Loucy (cell line): ENCODE results near the gene NAV2.

Experiments used
- EZH2phosphoT487 ChIP-seq: fragments of 200-600 bp; IDR thresholded peaks from 2 replicates; pipeline ENCODE4 v1.6.1; 2018; ENCODE audit warnings: antibody characterized with exemption, mild to moderate bottlenecking, moderate library complexity, borderline replicate concordance
- TF ChIP-seq, protein P1 (sequence below): fragments of 200-600 bp; sonication (generic); conservative IDR thresholded peaks from 2 replicates; pipeline ENCODE4 v1.5.1; 2014; ENCODE audit warnings: mild to moderate bottlenecking, antibody characterized with exemption, low read length

DNA sequence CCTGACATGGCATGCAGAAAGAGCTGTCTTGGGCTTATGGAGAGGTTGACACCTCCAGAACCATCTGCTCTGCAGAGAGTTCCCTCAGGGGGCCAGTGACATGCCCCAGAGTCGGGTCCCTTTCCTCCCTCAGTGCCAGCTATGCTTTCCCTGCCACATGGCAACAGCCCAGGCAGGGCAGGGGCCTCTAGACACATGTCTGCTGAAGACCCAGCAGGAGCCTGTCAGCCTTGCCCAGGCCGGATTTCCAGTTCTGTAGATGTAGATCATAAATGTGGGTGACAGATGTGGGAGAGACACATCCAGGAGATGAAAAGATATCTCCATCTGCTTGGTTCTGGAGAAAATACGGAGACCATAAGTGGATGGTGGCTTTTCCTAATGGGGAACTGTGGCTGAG is 25.5 kb downstream of the NAV2 start:
- TF ChIP-seq, protein P1, sequence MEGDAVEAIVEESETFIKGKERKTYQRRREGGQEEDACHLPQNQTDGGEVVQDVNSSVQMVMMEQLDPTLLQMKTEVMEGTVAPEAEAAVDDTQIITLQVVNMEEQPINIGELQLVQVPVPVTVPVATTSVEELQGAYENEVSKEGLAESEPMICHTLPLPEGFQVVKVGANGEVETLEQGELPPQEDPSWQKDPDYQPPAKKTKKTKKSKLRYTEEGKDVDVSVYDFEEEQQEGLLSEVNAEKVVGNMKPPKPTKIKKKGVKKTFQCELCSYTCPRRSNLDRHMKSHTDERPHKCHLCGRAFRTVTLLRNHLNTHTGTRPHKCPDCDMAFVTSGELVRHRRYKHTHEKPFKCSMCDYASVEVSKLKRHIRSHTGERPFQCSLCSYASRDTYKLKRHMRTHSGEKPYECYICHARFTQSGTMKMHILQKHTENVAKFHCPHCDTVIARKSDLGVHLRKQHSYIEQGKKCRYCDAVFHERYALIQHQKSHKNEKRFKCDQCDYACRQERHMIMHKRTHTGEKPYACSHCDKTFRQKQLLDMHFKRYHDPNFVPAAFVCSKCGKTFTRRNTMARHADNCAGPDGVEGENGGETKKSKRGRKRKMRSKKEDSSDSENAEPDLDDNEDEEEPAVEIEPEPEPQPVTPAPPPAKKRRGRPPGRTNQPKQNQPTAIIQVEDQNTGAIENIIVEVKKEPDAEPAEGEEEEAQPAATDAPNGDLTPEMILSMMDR = no peak
- no peak for TF ChIP-seq EZH2phosphoT487
